SH-SY5Y (cell line): ENCODE results near the gene SLC45A1.

Source experiments
- GATA2 ChIP-seq: IDR thresholded peaks from 2 replicates; pipeline ENCODE4 v1.6.1; 2011; ENCODE audit warnings: mild to moderate bottlenecking, low read depth, low read length
- GATA3 ChIP-seq: IDR thresholded peaks from 2 replicates; pipeline ENCODE4 v1.6.1; 2011; ENCODE audit warnings: low read depth, mild to moderate bottlenecking, low read length, moderate library complexity

The SLC45A1 gene

GRCh38 chr1:8342325-8342724 lies 24.4 kb downstream of the SLC45A1 start:
- TF ChIP-seq GATA3 (no peak), GATA2 (no peak)

GRCh38 chr1:8343044-8343443 lies 25.1 kb downstream of the SLC45A1 start:
- TF ChIP-seq GATA2: no peak
- TF ChIP-seq GATA3: no peak

- TF ChIP-seq GATA3: no peak
- TF ChIP-seq GATA2: no peak
Measured at GRCh38 chr1:8343464-8344001, 25.6 kb downstream of the SLC45A1 start.

- TF ChIP-seq GATA2: no peak
- TF ChIP-seq GATA3: no peak
Measured at GRCh38 chr1:8344893-8345507, 27.1 kb downstream of the SLC45A1 start.

GRCh38 chr1:8345621-8346415 lies 27.9 kb downstream of the SLC45A1 start:
- TF ChIP-seq GATA3: no peak
- no peak for TF ChIP-seq GATA2

GRCh38 chr1:8347635-8348034 lies 29.7 kb downstream of the SLC45A1 start:
- TF ChIP-seq GATA2 (no peak), GATA3 (no peak)

GRCh38 chr1:8348047-8348776 lies 30.3 kb downstream of the SLC45A1 start:
- no peak for TF ChIP-seq GATA2
- TF ChIP-seq GATA3: no peak

- TF ChIP-seq GATA2: no peak
- no peak for TF ChIP-seq GATA3
Measured at GRCh38 chr1:8348777-8349472, 31.0 kb downstream of the SLC45A1 start.

GRCh38 chr1:8349473-8349865 lies 31.6 kb downstream of the SLC45A1 start:
- no peak for TF ChIP-seq GATA3
- TF ChIP-seq GATA2: no peak

GRCh38 chr1:8349961-8350360 lies 32.0 kb downstream of the SLC45A1 start:
- TF ChIP-seq GATA3 (no peak), GATA2 (no peak)

- TF ChIP-seq GATA3 (no peak), GATA2 (no peak)
Measured at GRCh38 chr1:8350914-8351684, 33.2 kb downstream of the SLC45A1 start.

GRCh38 chr1:8351693-8352470 lies 34.0 kb downstream of the SLC45A1 start:
- TF ChIP-seq GATA3 (no peak), GATA2 (no peak)

GRCh38 chr1:8352471-8352845 lies 34.5 kb downstream of the SLC45A1 start:
- TF ChIP-seq GATA3 (no peak), GATA2 (no peak)
